GM15510 (cell line): Measurements from ENCODE around the gene CAPN5.

Experiments used
- POLR2A ChIP-seq: IDR thresholded peaks from 3 replicates; pipeline ENCODE4 v1.6.1; 2011; ENCODE audit warnings: borderline replicate concordance; ENCODE audit not compliant: insufficient read length; ENCODE audit errors: extremely low read depth

The CAPN5 gene

DNA sequence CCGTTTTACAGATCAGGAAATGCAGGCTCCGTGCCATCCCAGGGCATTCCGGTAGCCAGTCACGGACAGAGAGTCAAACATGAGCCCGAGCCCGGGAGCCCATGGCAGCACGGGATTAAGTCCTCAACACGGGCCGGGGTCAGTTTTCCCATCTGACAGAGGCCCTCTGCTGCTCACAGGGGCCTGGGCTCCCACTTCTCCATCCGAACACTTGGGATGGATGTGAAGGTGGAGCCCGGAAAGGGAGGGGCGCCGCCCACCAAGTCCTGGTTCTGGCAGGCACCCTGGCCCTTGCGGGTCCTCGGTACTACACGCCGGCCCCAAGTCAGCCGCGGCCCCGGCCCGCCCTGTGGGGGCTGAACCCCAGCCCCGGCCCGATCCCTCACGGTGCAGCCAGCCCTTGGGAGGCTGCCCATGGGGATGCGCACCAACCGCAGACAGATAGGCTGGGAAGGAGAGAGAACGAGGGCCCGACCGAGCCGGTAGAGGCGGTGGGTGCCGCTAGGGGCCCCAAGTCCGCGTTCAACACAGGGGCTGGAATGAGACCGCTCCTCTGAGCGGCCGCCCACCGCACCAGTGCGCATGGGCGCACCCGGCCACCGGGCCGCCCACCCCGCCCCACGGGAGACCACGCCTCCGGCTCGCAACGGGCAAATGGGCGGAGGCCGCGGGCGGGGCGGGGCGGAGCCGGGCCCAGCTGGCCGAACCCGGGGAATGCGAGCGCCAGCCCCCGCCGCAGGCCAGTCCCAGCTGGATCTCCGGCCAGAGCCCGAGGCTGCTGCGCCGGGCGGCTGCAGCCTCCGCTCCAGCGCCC lies at the start of gene CAPN5:
Gene CAPN5, plus strand, starts transcription at position 743 of the 814 bp plus-strand sequence. CDS start 17,916 bp downstream, outside the sequence.
- peak; percentile 43 for TF ChIP-seq POLR2A

DNA sequence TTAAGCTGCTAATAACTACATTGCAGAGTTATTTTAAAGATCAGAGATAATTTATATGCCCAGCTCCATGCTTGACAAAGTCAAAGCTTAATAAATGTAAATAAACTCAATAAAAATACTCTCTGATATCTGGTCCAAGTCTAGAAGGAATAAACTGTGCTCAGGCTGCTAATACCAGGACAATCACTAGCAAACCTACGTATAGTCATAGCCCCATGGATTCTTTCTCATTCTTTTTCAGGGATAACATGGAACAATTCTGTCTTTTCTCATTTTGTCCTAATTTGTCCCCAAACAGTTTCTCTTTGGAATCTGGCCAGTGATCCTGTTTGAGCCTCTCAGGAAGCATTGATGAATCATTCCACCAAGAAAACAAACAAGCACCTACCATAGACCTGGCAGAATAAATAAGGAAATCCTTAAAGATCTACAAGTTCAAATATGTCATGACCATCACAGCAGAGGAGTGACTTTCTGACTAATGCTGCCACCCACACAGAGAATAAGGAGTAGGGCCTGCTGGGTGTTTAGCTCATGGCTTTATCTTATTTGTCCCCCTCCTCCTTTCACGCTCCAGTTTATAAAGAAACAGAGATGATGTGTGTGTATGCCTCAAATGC lies 46.7 kb upstream of the CAPN5 start:
- TF ChIP-seq POLR2A: no peak

- TF ChIP-seq POLR2A: no peak
Measured at GRCh38 chr11:77020734-77021133, 46.0 kb upstream of the CAPN5 start.

DNA sequence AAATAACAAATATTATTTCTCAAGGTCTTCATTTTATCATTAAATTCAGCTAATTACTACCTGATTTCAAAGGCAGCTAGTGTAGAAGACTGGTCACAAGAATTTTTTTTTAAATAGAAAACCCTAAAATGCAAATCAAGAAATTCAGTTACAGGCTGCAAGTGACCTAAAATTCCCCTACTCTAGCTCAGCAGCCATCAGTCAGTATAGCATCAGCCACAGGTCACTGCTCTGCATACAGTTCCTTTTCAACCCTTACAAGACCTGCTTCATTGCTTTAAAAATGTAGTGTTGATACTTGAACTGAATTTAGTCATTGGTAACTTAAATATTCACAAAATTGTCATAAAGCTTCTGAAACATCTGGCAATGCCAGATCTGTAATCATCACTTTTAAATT lies 42.0 kb upstream of the CAPN5 start:
- TF ChIP-seq POLR2A: no peak

- no peak for TF ChIP-seq POLR2A
Measured at GRCh38 chr11:77026221-77026620, 40.5 kb upstream of the CAPN5 start.

GRCh38 chr11:77026743-77027142 lies 40.0 kb upstream of the CAPN5 start:
- no peak for TF ChIP-seq POLR2A

DNA sequence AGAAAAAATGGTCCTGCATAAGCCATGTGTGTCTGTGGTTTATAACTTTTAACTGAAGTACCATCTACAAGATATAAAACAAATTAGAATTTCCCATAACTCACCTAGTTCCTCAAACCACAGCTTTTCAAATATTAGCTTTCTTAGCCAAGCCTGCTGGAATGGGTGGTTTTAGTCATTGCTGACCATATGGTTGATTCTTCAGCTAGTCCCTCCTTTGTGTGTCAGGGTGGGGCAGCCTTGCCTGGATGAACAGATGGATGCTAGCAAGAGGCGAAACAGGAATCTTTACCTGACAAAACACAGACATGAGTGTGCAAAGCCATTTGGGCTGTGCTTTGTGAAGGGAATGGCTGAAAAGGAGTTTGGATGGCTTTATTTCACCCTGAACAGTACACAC lies 39.5 kb upstream of the CAPN5 start:
- TF ChIP-seq POLR2A: no peak

GRCh38 chr11:77029829-77030228 lies 36.9 kb upstream of the CAPN5 start:
- no peak for TF ChIP-seq POLR2A

DNA sequence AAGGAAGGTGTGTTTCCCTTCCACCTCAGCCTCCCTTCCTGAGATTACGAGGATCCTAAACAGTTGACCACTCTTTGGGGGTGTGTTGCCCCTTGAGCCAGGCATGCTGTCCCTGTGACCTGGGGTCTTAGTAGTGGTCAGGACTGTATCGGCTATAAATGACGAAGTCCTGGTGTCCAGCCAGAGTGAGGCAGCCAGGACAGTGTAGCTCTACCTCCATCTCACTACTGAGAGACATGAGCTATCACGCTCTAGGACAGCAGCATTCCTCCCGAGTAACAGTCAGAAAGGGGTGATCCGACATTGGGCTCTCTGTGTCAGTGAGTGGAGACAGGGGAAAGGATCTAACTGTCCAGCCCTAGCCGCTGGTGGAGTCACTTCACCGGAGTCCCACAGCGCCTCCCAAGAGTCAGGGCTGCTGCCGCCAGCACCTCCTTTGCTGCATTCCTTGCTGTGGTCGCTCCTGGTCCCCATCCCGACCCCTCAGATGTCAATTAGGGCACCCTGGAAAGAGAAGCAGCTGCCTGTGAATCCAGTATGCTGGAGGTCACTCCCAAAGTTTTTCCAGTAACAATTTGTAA lies 35.8 kb upstream of the CAPN5 start:
- TF ChIP-seq POLR2A: no peak

- no peak for TF ChIP-seq POLR2A
Measured at GRCh38 chr11:77031599-77031998, 35.2 kb upstream of the CAPN5 start.

GRCh38 chr11:77035039-77035438 lies 31.7 kb upstream of the CAPN5 start:
- no peak for TF ChIP-seq POLR2A

DNA sequence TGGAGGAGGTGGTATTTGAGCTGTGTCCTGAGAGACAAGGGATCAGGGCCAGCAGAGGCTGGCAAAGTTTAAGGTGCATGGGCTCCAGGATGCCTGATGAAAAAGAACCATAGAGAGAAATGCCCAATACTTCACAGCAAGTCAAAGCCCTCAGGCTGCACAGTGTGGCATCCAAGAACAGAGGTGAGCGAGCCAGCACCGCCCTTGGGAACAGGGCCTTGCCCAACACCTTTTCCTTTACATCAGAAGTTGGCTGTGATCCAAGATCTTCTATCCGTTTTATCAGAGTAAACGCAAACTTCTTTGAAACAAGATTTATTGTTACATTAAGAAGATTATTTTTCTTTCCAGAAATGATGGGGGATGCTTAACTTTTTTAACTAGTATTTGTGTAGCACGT lies 31.2 kb upstream of the CAPN5 start:
- no peak for TF ChIP-seq POLR2A

GRCh38 chr11:77036398-77036797 lies 30.4 kb upstream of the CAPN5 start:
- TF ChIP-seq POLR2A: no peak

DNA sequence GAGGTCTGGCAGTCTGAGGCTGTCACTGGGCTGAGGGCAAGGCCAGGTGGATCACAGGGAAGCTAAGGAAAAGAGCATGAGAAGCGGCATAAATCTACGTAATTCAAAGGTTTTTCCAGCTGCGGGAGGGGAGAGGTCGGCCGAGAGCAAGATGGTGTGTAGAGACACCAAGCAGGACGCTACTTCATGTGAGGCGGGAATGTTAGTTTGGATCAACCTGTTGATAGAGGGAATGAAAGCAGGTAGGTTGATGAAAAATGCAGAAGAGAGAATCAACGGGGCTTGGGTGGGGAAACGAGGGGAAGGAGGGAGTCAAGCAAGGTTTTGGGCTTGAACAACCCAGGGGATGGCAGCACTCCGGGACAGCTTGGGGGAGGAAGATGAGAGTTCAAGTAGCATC lies 29.7 kb upstream of the CAPN5 start:
- TF ChIP-seq POLR2A: no peak

- no peak for TF ChIP-seq POLR2A
Measured at GRCh38 chr11:77038029-77038824, 28.5 kb upstream of the CAPN5 start.
